H1 (cell line): Measurements from ENCODE around the gene RAB30.

Experiments
- MAFK ChIP-seq: IDR thresholded peaks from 2 replicates; pipeline ENCODE4 v1.6.1; 2012; ENCODE audit warnings: low read depth, mild to moderate bottlenecking, improper control_type of control experiment, low read length
- POLR2A ChIP-seq, 2 experiments: IDR thresholded peaks; 1 replicate in 1 of 2; 2 replicates in 1 of 2; pipeline ENCODE4 v1.6.1; 2011; ENCODE audit warnings: low read depth in 2 of 2, low read length in 2 of 2, mild to moderate bottlenecking in 2 of 2; ENCODE audit errors: control extremely low read depth in 1 of 2
- TAF1 ChIP-seq: IDR thresholded peaks from 2 replicates; pipeline ENCODE4 v1.6.1; 2011; ENCODE audit warnings: mild to moderate bottlenecking, low read depth, low read length

DNA sequence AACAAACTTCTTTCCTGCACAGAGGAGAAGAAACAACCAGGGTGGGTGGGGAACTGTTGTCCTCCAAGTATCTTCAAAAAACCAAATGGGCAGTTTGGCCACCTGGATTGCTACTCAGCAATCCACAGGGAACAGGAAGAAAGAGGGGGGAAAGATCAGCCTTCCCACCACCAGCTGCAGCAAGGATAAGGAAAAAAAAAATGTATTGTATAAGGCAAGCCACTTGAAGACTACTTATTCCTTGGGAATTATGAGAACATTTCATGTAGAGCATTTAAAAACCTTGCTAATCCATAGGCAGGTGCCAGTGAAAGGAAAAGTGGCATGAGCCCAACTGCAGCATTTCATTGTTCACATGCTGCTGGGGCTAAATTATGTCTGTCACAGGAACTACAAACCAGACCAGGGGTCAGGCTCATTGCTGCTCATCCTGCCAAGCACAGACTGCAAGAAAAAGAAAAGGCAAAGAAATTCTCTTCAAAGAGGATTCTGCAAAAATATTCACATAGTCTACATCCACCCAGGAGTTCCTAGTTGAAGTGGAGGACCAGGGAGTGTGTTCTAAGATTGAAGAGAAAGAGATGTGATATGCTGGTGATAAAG is 2.2 kb downstream of the RAB30 start:
- no peak for TF ChIP-seq MAFK
- TF ChIP-seq POLR2A (IDR thresholded peaks at IDR 0.05; ENCODE audit: control extremely low read depth in 1 of 2, low read depth in 2 of 2, low read length in 2 of 2): no peak
- no peak for TF ChIP-seq TAF1
